OCI-LY3 (cell line): ENCODE data around the gene ANKRD29.
"Not testable (repeated sequence)": the region's sequence is repeated elsewhere in the genome, so short reads cannot be mapped to it uniquely, and the experiment has no call there.

ENCODE experiments used
- EZH2phosphoT487 ChIP-seq: fragments of 200-600 bp; shearing (Covaris generic); IDR thresholded peaks from 2 replicates; pipeline ENCODE4 v1.6.1; 2018; ENCODE audit warnings: antibody characterized with exemption, mixed run types, low read depth
- TF ChIP-seq, protein P1 (sequence below): fragments of 200-600, 300-600 bp; sonication (generic); IDR thresholded peaks from 2 replicates; pipeline ENCODE4 v1.5.1; 2014; ENCODE audit warnings: antibody characterized with exemption, low read length, low read depth

DNA sequence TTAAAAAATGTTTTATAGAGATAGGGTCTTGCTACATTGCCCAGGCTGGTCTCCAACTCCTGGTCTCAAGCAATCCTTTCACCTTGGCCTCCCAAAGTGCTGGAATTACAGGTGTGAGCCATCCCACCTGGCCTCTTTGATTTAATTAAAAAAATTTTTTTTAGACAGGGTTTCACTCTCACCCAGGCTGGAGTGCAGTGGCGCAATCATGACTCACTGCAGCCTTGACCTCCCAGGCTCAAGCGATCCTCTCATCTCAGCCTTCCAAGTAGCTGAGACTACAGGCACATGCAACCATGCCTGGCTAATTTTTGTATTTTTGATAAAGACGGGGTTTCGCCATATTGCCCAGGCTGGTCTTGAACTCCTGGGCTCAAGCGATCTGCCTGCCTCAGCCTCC, 26.3 kb downstream of the ANKRD29 start:
- TF ChIP-seq, protein P1, sequence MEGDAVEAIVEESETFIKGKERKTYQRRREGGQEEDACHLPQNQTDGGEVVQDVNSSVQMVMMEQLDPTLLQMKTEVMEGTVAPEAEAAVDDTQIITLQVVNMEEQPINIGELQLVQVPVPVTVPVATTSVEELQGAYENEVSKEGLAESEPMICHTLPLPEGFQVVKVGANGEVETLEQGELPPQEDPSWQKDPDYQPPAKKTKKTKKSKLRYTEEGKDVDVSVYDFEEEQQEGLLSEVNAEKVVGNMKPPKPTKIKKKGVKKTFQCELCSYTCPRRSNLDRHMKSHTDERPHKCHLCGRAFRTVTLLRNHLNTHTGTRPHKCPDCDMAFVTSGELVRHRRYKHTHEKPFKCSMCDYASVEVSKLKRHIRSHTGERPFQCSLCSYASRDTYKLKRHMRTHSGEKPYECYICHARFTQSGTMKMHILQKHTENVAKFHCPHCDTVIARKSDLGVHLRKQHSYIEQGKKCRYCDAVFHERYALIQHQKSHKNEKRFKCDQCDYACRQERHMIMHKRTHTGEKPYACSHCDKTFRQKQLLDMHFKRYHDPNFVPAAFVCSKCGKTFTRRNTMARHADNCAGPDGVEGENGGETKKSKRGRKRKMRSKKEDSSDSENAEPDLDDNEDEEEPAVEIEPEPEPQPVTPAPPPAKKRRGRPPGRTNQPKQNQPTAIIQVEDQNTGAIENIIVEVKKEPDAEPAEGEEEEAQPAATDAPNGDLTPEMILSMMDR: not testable (repeated sequence)
- TF ChIP-seq EZH2phosphoT487: not testable (repeated sequence)
